Ovary (tissue), 3 donors: ENCODE measurements around the gene IL11RA.

Experiments used
- CTCF ChIP-seq, 3 donors: fragments of 450-650 bp in 2 of 3; fragments of 200-600 bp in 1 of 3; IDR thresholded peaks; one replicate each; pipeline versions ENCODE4 v1.5.1 to v1.8.0; 2016 to 2022; ENCODE audit warnings: antibody characterized with exemption in 3 of 3, mild to moderate bottlenecking in 1 of 3
- EP300 ChIP-seq: sonication (generic); formaldehyde crosslinking; IDR thresholded peaks from one replicate; pipeline ENCODE4 v1.6.1; 2017; ENCODE audit warnings: antibody characterized with exemption
- POLR2A ChIP-seq: fragments of 450-650 bp; IDR thresholded peaks from one replicate; pipeline ENCODE4 v1.6.1; 2017; ENCODE audit warnings: antibody characterized with exemption, mild to moderate bottlenecking, moderate library complexity
- donor health status: DM: no; HTN: no; CAD: no.

- TF ChIP-seq CTCF (IDR thresholded peaks at IDR 0.05), result no peak
- TF ChIP-seq POLR2A, result no peak
- no peak for TF ChIP-seq EP300
Observed at GRCh38 chr9:34634551-34635248, 17.3 kb upstream of the IL11RA start.
